H9 (cell line): ENCODE measurements around the gene MBNL1. TPM values are rescaled to one million over a fixed set of nuclear protein-coding genes. Genes with fewer than 3 reads are reported as not detected.

Source experiments
- DNase-seq: peaks from one replicate; pipeline ENCODE4 v3.0.0-alpha.2; 2017
- H2AFZ ChIP-seq: one replicate; pipeline ENCODE4 v1.6.1; 2013; ENCODE audit warnings: mild to moderate bottlenecking, low read length, control low read depth, moderate library complexity
- H2AK5ac ChIP-seq: 2 replicates; pipeline ENCODE4 v1.6.1; 2013; ENCODE audit warnings: low read length, control low read depth, mixed read lengths; ENCODE audit not compliant: insufficient read length
- H2BK120ac ChIP-seq: one replicate; pipeline ENCODE4 v1.6.1; 2013; ENCODE audit warnings: low read depth, mild to moderate bottlenecking, low read length, control low read depth, inconsistent platforms; ENCODE audit not compliant: poor library complexity, severe bottlenecking
- H2BK12ac ChIP-seq: 2 replicates; pipeline ENCODE4 v1.6.1; 2013; ENCODE audit warnings: low read length, control low read depth, mixed read lengths, low read depth; ENCODE audit not compliant: insufficient read length
- H2BK15ac ChIP-seq: 2 replicates; pipeline ENCODE4 v1.6.1; 2013; ENCODE audit warnings: low read depth, low read length, control low read depth
- H2BK20ac ChIP-seq: one replicate; pipeline ENCODE4 v1.6.1; 2013; ENCODE audit warnings: low read depth, mild to moderate bottlenecking, low read length, control low read depth, inconsistent platforms; ENCODE audit not compliant: poor library complexity, severe bottlenecking
- H2BK5ac ChIP-seq: 2 replicates; pipeline ENCODE4 v1.6.1; 2013; ENCODE audit warnings: low read length, control low read depth, mixed read lengths; ENCODE audit not compliant: insufficient read length
- H3K14ac ChIP-seq: 2 replicates; pipeline ENCODE4 v1.6.1; 2013; ENCODE audit warnings: low read length, control low read depth; ENCODE audit not compliant: insufficient read depth
- H3K18ac ChIP-seq: 2 replicates; pipeline ENCODE4 v1.6.1; 2013; ENCODE audit warnings: low read depth, mild to moderate bottlenecking, mixed read lengths, low read length, control low read depth; ENCODE audit not compliant: insufficient read length
- H3K23ac ChIP-seq: 2 replicates; pipeline ENCODE4 v1.6.1; 2013; ENCODE audit warnings: low read length, control low read depth, mixed read lengths, low read depth; ENCODE audit not compliant: insufficient read length
- H3K23me2 ChIP-seq: 2 replicates; pipeline ENCODE4 v1.6.1; 2013; ENCODE audit warnings: low read depth, mild to moderate bottlenecking, mixed read lengths, low read length, control low read depth; ENCODE audit not compliant: insufficient read length, poor library complexity, severe bottlenecking
- H3K27ac ChIP-seq: 2 replicates; pipeline ENCODE4 v1.5.1; 2013; ENCODE audit warnings: low read length, control low read depth, mixed read lengths, low read depth; ENCODE audit not compliant: insufficient read length
- H3K27me3 ChIP-seq: 2 replicates; pipeline ENCODE4 v1.6.1; 2013; ENCODE audit warnings: low read length, control low read depth, inconsistent platforms; ENCODE audit not compliant: insufficient read depth
- H3K4ac ChIP-seq: 2 replicates; pipeline ENCODE4 v1.6.1; 2013; ENCODE audit warnings: low read depth, mild to moderate bottlenecking, control low read depth, inconsistent platforms, low read length, moderate library complexity
- H3K4me1 ChIP-seq: 2 replicates; pipeline ENCODE4 v1.6.1; 2013; ENCODE audit warnings: low read length, control low read depth, inconsistent platforms; ENCODE audit not compliant: insufficient read depth
- H3K4me2 ChIP-seq: 2 replicates; pipeline ENCODE4 v1.6.1; 2013; ENCODE audit warnings: low read length, control low read depth, mixed read lengths; ENCODE audit not compliant: insufficient read length, insufficient read depth
- H3K56ac ChIP-seq: 2 replicates; pipeline ENCODE4 v1.6.1; 2013; ENCODE audit warnings: low read depth, mild to moderate bottlenecking, mixed read lengths, low read length, control low read depth; ENCODE audit not compliant: insufficient read length
- H3K79me1 ChIP-seq: 2 replicates; pipeline ENCODE4 v1.6.1; 2013; ENCODE audit warnings: low read depth, mild to moderate bottlenecking, moderate library complexity, low read length, control low read depth, inconsistent platforms; ENCODE audit not compliant: insufficient read depth, poor library complexity, severe bottlenecking
- H3K79me2 ChIP-seq: 2 replicates; pipeline ENCODE4 v1.6.1; 2013; ENCODE audit warnings: low read length, control low read depth, inconsistent platforms; ENCODE audit not compliant: insufficient read depth
- H3K9ac ChIP-seq: 2 replicates; pipeline ENCODE4 v1.6.1; 2013; ENCODE audit warnings: low read length, control low read depth, mixed read lengths; ENCODE audit not compliant: insufficient read length; ENCODE audit errors: extremely low read depth
- H3K9me3 ChIP-seq: one replicate; pipeline ENCODE4 v1.6.1; 2013; ENCODE audit warnings: low read depth, low read length, inconsistent platforms; ENCODE audit not compliant: control insufficient read depth
- H3T11ph ChIP-seq: one replicate; pipeline ENCODE4 v1.6.1; 2013; ENCODE audit warnings: mild to moderate bottlenecking, low read length, control low read depth, inconsistent platforms
- H4K20me1 ChIP-seq: one replicate; pipeline ENCODE4 v1.6.1; 2013; ENCODE audit not compliant: control insufficient read depth, insufficient read length, insufficient read depth
- H4K5ac ChIP-seq: 2 replicates; pipeline ENCODE4 v1.6.1; 2013; ENCODE audit warnings: low read depth, mild to moderate bottlenecking, mixed read lengths, low read length, control low read depth; ENCODE audit not compliant: insufficient read length
- H4K8ac ChIP-seq: replicated peaks from 2 replicates; pipeline ENCODE4 v1.6.1; 2013; ENCODE audit warnings: low read length, control low read depth, mixed read lengths, low read depth; ENCODE audit not compliant: insufficient read length
- H4K91ac ChIP-seq: 2 replicates; pipeline ENCODE4 v1.6.1; 2013; ENCODE audit warnings: low read depth, mild to moderate bottlenecking, moderate library complexity, mixed read lengths, low read length, control low read depth; ENCODE audit not compliant: insufficient read length
- H3K27ac Mint-ChIP-seq, 3 experiments: 2 replicates in 2 of 3; 3 replicates in 1 of 3; pipeline ENCODE4 v1.8.0; 2020 to 2021; ENCODE audit warnings: mixed read lengths in 3 of 3, mild to moderate bottlenecking in 1 of 3, moderate library complexity in 1 of 3
- H3K27me3 Mint-ChIP-seq: 2 replicates; pipeline ENCODE4 v1.8.0; 2021; ENCODE audit warnings: low read depth, mild to moderate bottlenecking, moderate library complexity, mixed read lengths
- H3K36me3 Mint-ChIP-seq, 3 experiments: 2 replicates in 2 of 3; 3 replicates in 1 of 3; pipeline ENCODE4 v1.8.0; 2020 to 2021; ENCODE audit warnings: low read depth in 3 of 3, mixed read lengths in 3 of 3; ENCODE audit not compliant: insufficient read depth in 1 of 3
- H3K4me1 Mint-ChIP-seq, 2 experiments: 2 replicates each; pipeline ENCODE4 v1.8.0; 2020; ENCODE audit warnings: mixed read lengths in 2 of 2
- H3K4me3 Mint-ChIP-seq, 2 experiments: 2 replicates in 1 of 2; 3 replicates in 1 of 2; pipeline ENCODE4 v1.8.0; 2020 to 2021; ENCODE audit warnings: mild to moderate bottlenecking in 2 of 2, mixed read lengths in 2 of 2, moderate library complexity in 1 of 2
- H3K9me3 Mint-ChIP-seq, 2 experiments: 2 replicates in 1 of 2; 3 replicates in 1 of 2; pipeline ENCODE4 v1.8.0; 2020; ENCODE audit warnings: mild to moderate bottlenecking in 2 of 2, mixed read lengths in 2 of 2, moderate library complexity in 1 of 2
- CTCF ChIP-seq: fragments of 200-600 bp; sonication (generic); conservative IDR thresholded peaks from 3 replicates; pipeline ENCODE4 v1.8.0; 2021; ENCODE audit warnings: antibody characterized with exemption, mild to moderate bottlenecking
- total RNA-seq: library from RNA; stranded (reverse); gene quantifications from 2 replicates; pipeline ENCODE4 v1.2.1, GENCODE V29; 2021

Gene MBNL1
- total RNA-seq, 1 experiment from 2014 or later = 14.9 TPM

GRCh38 chr3:152357587-152357986, 88.9 kb downstream of the MBNL1 start:
- Histone ChIP-seq H3K9ac (no peak overlapping the region), H3K27ac (no peak overlapping the region), H2BK120ac (no peak overlapping the region), H3K4ac (no peak overlapping the region), H3K4me1 (no peaks in the 10 kb centered on the region), H2BK15ac (no peak overlapping the region), H3K4me2 (no peak overlapping the region), H4K5ac (no peak overlapping the region), H3K79me1 (peaks cover 2% of the 10 kb centered on the region), H4K20me1 (no peaks in the 10 kb centered on the region), H3T11ph (no peak overlapping the region), H2AK5ac (no peak overlapping the region), H4K8ac (no peak overlapping the region), H2BK20ac (no peak overlapping the region), H3K9me3 (no peaks in the 10 kb centered on the region), H3K23me2 (no peaks in the 10 kb centered on the region), H4K91ac (no peak overlapping the region), H3K14ac (no peak overlapping the region), H3K23ac (no peak overlapping the region), H2BK12ac (no peak overlapping the region), H2BK5ac (no peak overlapping the region), H3K18ac (no peak overlapping the region), H2AFZ (no peak overlapping the region), H3K79me2 (peaks cover 3% of the 10 kb centered on the region; the same call in 1 of the 2 replicates), H3K27me3 (no peaks in the 10 kb centered on the region), H3K56ac (no peak overlapping the region)
- no peaks in the 10 kb centered on the region for H3K27me3 Mint-ChIP-seq
- peak overlapping the region in 2 of 3 experiments; percentile 2 to 63; a peak in 2 of 7 replicates for H3K27ac Mint-ChIP-seq
- H3K4me3 Mint-ChIP-seq = no peak overlapping the region
- DNase-seq = no peak
- H3K9me3 Mint-ChIP-seq = no peaks in the 10 kb centered on the region
- no peaks in the 10 kb centered on the region for H3K36me3 Mint-ChIP-seq
- peaks cover 21 to 22% of the 10 kb centered on the region in 2 experiments for H3K4me1 Mint-ChIP-seq
- no peak for TF ChIP-seq CTCF
